ENCODE data around the gene ABCA9. TPM values are rescaled to one million over a fixed set of nuclear protein-coding genes. Genes with fewer than 3 reads are reported as not detected.
A peak's percentile ranks its signal among the peaks of the same experiment; 100 is the strongest.

The ABCA9 gene
- total and polyA plus RNA-seq, 9 of the 15 experiments (the other 6 are each of a cell fraction or from before 2014, with no cell fraction given), result 0.04 TPM; not detected in 8

DNA sequence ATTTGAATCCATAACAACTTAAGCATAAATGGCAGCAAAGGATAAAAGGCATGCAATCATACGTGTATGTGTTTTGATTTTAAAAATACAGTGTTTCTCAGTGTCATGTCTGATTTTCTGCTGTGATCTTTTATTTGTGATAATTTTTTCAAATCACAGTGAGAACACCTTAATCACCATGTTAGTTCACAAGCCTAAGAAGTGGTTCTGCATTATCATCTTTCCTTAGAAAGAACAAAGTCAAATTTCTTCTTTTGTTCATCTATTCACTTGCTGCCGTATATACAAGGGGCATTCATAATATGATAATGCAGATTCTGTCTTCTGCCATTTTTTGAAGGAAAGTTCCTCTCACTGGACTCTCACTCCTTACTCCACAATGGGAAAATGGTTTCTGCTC lies 33.3 kb upstream of the ABCA9 start (continued):
- TF ChIP-seq, protein P1, sequence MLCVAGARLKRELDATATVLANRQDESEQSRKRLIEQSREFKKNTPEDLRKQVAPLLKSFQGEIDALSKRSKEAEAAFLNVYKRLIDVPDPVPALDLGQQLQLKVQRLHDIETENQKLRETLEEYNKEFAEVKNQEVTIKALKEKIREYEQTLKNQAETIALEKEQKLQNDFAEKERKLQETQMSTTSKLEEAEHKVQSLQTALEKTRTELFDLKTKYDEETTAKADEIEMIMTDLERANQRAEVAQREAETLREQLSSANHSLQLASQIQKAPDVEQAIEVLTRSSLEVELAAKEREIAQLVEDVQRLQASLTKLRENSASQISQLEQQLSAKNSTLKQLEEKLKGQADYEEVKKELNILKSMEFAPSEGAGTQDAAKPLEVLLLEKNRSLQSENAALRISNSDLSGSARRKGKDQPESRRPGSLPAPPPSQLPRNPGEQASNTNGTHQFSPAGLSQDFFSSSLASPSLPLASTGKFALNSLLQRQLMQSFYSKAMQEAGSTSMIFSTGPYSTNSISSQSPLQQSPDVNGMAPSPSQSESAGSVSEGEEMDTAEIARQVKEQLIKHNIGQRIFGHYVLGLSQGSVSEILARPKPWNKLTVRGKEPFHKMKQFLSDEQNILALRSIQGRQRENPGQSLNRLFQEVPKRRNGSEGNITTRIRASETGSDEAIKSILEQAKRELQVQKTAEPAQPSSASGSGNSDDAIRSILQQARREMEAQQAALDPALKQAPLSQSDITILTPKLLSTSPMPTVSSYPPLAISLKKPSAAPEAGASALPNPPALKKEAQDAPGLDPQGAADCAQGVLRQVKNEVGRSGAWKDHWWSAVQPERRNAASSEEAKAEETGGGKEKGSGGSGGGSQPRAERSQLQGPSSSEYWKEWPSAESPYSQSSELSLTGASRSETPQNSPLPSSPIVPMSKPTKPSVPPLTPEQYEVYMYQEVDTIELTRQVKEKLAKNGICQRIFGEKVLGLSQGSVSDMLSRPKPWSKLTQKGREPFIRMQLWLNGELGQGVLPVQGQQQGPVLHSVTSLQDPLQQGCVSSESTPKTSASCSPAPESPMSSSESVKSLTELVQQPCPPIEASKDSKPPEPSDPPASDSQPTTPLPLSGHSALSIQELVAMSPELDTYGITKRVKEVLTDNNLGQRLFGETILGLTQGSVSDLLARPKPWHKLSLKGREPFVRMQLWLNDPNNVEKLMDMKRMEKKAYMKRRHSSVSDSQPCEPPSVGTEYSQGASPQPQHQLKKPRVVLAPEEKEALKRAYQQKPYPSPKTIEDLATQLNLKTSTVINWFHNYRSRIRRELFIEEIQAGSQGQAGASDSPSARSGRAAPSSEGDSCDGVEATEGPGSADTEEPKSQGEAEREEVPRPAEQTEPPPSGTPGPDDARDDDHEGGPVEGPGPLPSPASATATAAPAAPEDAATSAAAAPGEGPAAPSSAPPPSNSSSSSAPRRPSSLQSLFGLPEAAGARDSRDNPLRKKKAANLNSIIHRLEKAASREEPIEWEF (CRISPR knock-in tag; IDR thresholded peaks at IDR 0.05), result peak; percentile 23; the same call in 1 of the 2 replicates
- TF ChIP-seq GABPB2 (CRISPR knock-in tag; conservative IDR thresholded peaks at IDR 0.05), result no peak
- TF ChIP-seq ILK (tag; IDR thresholded peaks at IDR 0.05; ENCODE audit: borderline replicate concordance, low read depth), result 0 out of 2 replicates have a peak, but pooled peaks have one; percentile 25

DNA sequence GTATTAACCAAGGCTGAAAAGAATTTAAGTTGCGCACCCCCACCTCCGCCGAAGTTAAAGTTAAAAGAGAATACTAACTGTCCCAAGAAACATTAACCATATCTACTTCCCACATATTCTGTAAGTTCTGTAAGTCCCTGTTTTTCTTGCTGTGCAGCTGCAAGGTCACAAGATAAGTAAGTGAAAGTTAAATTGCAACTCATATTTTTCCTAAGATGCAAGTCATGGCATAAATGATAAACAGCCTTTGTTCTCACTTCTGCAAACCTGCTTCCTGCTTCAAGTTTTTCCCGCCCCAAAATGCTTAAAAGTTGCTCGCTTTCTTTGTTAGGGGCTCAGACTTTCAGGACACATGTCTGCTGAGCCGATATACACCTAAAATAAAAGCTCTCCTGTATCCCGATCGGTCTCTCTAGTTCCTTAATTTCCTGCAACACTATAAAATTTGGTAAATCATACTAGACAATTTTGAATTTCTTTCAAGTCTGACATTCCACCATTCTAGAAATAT lies 32.6 kb upstream of the ABCA9 start:
- BruUV-seq (replicated peaks), result no TSS peak
- DNase-seq (ENCODE audit: extremely low read depth in 1 of 4, low spot score in 3 of 4), result peak; percentile 32 to 89 (median 54)
- H3K79me2 ChIP-seq (ENCODE audit: control insufficient read depth, insufficient read depth, low read length), result no peaks in the 10 kb centered on the region
- no peak overlapping the region for H3K4me3 ChIP-seq
- intact Hi-C loops (cut with micrococcal nuclease) (loop anchor here (2.0 kb wide), 1 partner anchor 47 kb away; no protein-coding TSS in a partner anchor), in situ Hi-C loops (cut with MboI) (no loop called here)
- peaks cover 18% of the 10 kb centered on the region for H3K9me3 ChIP-seq (replicated peaks; ENCODE audit: control insufficient read depth, insufficient read depth, low read depth, low read length)
- peak overlapping the region; percentile 92 for H2AFZ ChIP-seq (ENCODE audit: low read depth, low read length)
- 0 out of 2 replicates have a peak overlapping the region, but pooled peaks have one; percentile 30 for H3K4me2 ChIP-seq (ENCODE audit: insufficient read depth, low read length)
- no peaks in the 10 kb centered on the region for H3K9me1 ChIP-seq (ENCODE audit: control insufficient read depth, insufficient read depth, low read length)
- peak overlapping the region in 1 of 2 experiments; percentile 66; a peak in 2 of 4 replicates for H3K9ac ChIP-seq (ENCODE audit: insufficient read depth in 1 of 2, low read depth in 2 of 2, low read length in 2 of 2)
- ChIA-PET CTCF (ENCODE audit: low intra/inter-chr PET ratio) (no interaction called here), POLR2A (interaction anchor here (0.7 to 1.7 kb wide), 4 partner anchors 9 to 20 kb away, joined by 4 to 6 read pairs (median 6); no protein-coding TSS in a partner anchor)
- peaks cover 7% of the 10 kb centered on the region; the same call in 2 of the 3 replicates for H3K36me3 ChIP-seq (ENCODE audit: control insufficient read depth, insufficient read depth, low read length)
- no peaks in the 10 kb centered on the region for H4K20me1 ChIP-seq (replicated peaks; ENCODE audit: control insufficient read depth, insufficient read depth, low read length)
- ATAC-seq, result peak; percentile 87
- no peaks in the 10 kb centered on the region for H3K27me3 ChIP-seq (ENCODE audit: control insufficient read depth in 2 of 2, insufficient read depth in 2 of 2, low read length in 2 of 2)
- peak; percentile 84 for FAIRE-seq
- H3K4me1 ChIP-seq (replicated peaks in 1 of 2; ENCODE audit: control insufficient read depth in 2 of 2, insufficient read depth in 2 of 2, low read length in 2 of 2), result peaks cover 3 to 30% of the 10 kb centered on the region in 2 experiments; a peak in 4 of 5 replicates
- H3K27ac ChIP-seq (ENCODE audit: extremely low read depth, low read depth, low read length), result peak overlapping the region; percentile 95
- WGBS (ENCODE audit: insufficient coverage, low coverage, missing lambda C conversion rate), result 2% methylated on average over 8 of the region's 8 CpGs
- TF ChIP-seq SPI1 (IDR thresholded peaks at IDR 0.05; ENCODE audit: borderline replicate concordance, low read depth, low read length) (peak; percentile 89), ZNF175 (CRISPR knock-in tag; IDR thresholded peaks at IDR 0.05; ENCODE audit: low read depth) (peak; percentile 65; the same call in 1 of the 2 replicates), KLF16 (IDR thresholded peaks at IDR 0.05) (peak; percentile 88), ZNF551 (CRISPR knock-in tag; IDR thresholded peaks at IDR 0.05) (no peak), PRMT5 (CRISPR knock-in tag; IDR thresholded peaks at IDR 0.05) (no peak), CXXC5 (CRISPR knock-in tag; IDR thresholded peaks at IDR 0.05) (peak; percentile 38), FOXM1 (IDR thresholded peaks at IDR 0.05; ENCODE audit: low read depth) (peak; percentile 84), FOXM1 (CRISPR knock-in tag; IDR thresholded peaks at IDR 0.05; ENCODE audit: low read depth) (no peak), MAZ (CRISPR knock-in tag; conservative IDR thresholded peaks at IDR 0.05 in 1 of 2, IDR thresholded peaks at IDR 0.05 in 1 of 2) (peak in 1 of 2 experiments; percentile 34; a peak in 1 of 4 replicates)
- TF ChIP-seq, protein P2, sequence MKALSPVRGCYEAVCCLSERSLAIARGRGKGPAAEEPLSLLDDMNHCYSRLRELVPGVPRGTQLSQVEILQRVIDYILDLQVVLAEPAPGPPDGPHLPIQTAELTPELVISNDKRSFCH (CRISPR knock-in tag; IDR thresholded peaks at IDR 0.05), result no peak
- TF ChIP-seq, protein P2 (tag; IDR thresholded peaks at IDR 0.05), result peak; percentile 60; the same call in 1 of the 2 replicates
